Activated naive CD8-positive, alpha-beta T cell (primary cell): ENCODE measurements around the gene KCNRG.
A peak's percentile ranks its signal among the peaks of the same experiment; 100 is the strongest.

Source experiments
- H3K27ac Mint-ChIP-seq: one replicate; pipeline ENCODE4 v1.8.0; 2021; ENCODE audit warnings: mixed read lengths
- H3K27me3 Mint-ChIP-seq: one replicate; pipeline ENCODE4 v1.8.0; 2021; ENCODE audit warnings: mixed read lengths
- H3K36me3 Mint-ChIP-seq: one replicate; pipeline ENCODE4 v1.8.0; 2021; ENCODE audit warnings: mixed read lengths
- H3K4me1 Mint-ChIP-seq: one replicate; pipeline ENCODE4 v1.8.0; 2021; ENCODE audit warnings: low read depth, mixed read lengths
- H3K4me3 Mint-ChIP-seq: one replicate; pipeline ENCODE4 v1.8.0; 2021; ENCODE audit warnings: mild to moderate bottlenecking, mixed read lengths
- H3K9me3 Mint-ChIP-seq: one replicate; pipeline ENCODE4 v1.8.0; 2021; ENCODE audit warnings: low read depth, mixed read lengths

KCNRG gene

GRCh38 chr13:49996951-49997895, 18.0 kb upstream of the KCNRG start, which contains the start of gene TRIM13:
TSS of gene TRIM13 (plus strand) at chr13:49997042. CDS start at chr13:50011941, 14,899 bp downstream.
- Mint-ChIP-seq H3K27me3 (no peaks in the 10 kb centered on the region), H3K4me1 (peaks cover 47% of the 10 kb centered on the region)

GRCh38 chr13:49997955-49998354, 17.3 kb upstream of the KCNRG start:
- Mint-ChIP-seq H3K9me3 (no peaks in the 10 kb centered on the region), H3K27ac (peak overlapping the region; percentile 89)

More at GRCh38 chr13:49996951-49997895, 18.0 kb upstream of the KCNRG start, which contains the start of gene TRIM13:
- H3K27ac Mint-ChIP-seq: peak within 1 kb of the TSS; percentile 89
- peak within 1 kb of the TSS; percentile 92 for H3K4me3 Mint-ChIP-seq
- H3K9me3 Mint-ChIP-seq: no peaks in the 10 kb centered on the region
- peaks cover 4% of the 10 kb centered on the region for H3K36me3 Mint-ChIP-seq

GRCh38 chr13:49998714-49999624, 16.3 kb upstream of the KCNRG start:
- Mint-ChIP-seq H3K36me3 (peaks cover 4% of the 10 kb centered on the region), H3K27me3 (no peaks in the 10 kb centered on the region), H3K4me3 (peak overlapping the region; percentile 92), H3K27ac (no peak overlapping the region), H3K9me3 (no peaks in the 10 kb centered on the region), H3K4me1 (peaks cover 60% of the 10 kb centered on the region)

More at GRCh38 chr13:49997955-49998354, 17.3 kb upstream of the KCNRG start:
- Mint-ChIP-seq H3K4me3 (peak overlapping the region; percentile 92), H3K27me3 (no peaks in the 10 kb centered on the region), H3K4me1 (peaks cover 52% of the 10 kb centered on the region), H3K36me3 (peaks cover 4% of the 10 kb centered on the region)

GRCh38 chr13:50001287-50001686, 14.0 kb upstream of the KCNRG start:
- no peaks in the 10 kb centered on the region for H3K9me3 Mint-ChIP-seq
- no peak overlapping the region for H3K27ac Mint-ChIP-seq
- H3K4me3 Mint-ChIP-seq: no peak overlapping the region
- H3K36me3 Mint-ChIP-seq: peaks cover 4% of the 10 kb centered on the region
- no peaks in the 10 kb centered on the region for H3K27me3 Mint-ChIP-seq
- peaks cover 64% of the 10 kb centered on the region for H3K4me1 Mint-ChIP-seq

- Mint-ChIP-seq H3K9me3 (no peaks in the 10 kb centered on the region), H3K27ac (no peak overlapping the region)
These were observed 8.7 kb upstream of the KCNRG start for GRCh38 chr13:50006426-50007135.

GRCh38 chr13:50011461-50011860, 3.8 kb upstream of the KCNRG start:
- H3K27me3 Mint-ChIP-seq: no peaks in the 10 kb centered on the region

More at GRCh38 chr13:50006426-50007135, 8.7 kb upstream of the KCNRG start:
- no peak overlapping the region for H3K4me3 Mint-ChIP-seq
- H3K27me3 Mint-ChIP-seq: no peaks in the 10 kb centered on the region
- peaks cover 4% of the 10 kb centered on the region for H3K36me3 Mint-ChIP-seq
- peaks cover 36% of the 10 kb centered on the region for H3K4me1 Mint-ChIP-seq

GRCh38 chr13:50012396-50013169, 2.7 kb upstream of the KCNRG start:
- peaks cover 28% of the 10 kb centered on the region for H3K4me1 Mint-ChIP-seq
- no peaks in the 10 kb centered on the region for H3K27me3 Mint-ChIP-seq
- H3K36me3 Mint-ChIP-seq: peaks cover 20% of the 10 kb centered on the region
- no peak overlapping the region for H3K4me3 Mint-ChIP-seq
- no peak overlapping the region for H3K27ac Mint-ChIP-seq
- H3K9me3 Mint-ChIP-seq: peaks cover 3% of the 10 kb centered on the region

More at GRCh38 chr13:50011461-50011860, 3.8 kb upstream of the KCNRG start:
- peaks cover 20% of the 10 kb centered on the region for H3K36me3 Mint-ChIP-seq
- no peak overlapping the region for H3K4me3 Mint-ChIP-seq
- peaks cover 27% of the 10 kb centered on the region for H3K4me1 Mint-ChIP-seq
- peak overlapping the region; percentile 50 for H3K27ac Mint-ChIP-seq
- H3K9me3 Mint-ChIP-seq: peaks cover 3% of the 10 kb centered on the region

GRCh38 chr13:50014386-50014785, 858 bp upstream of the KCNRG start:
- H3K36me3 Mint-ChIP-seq: peaks cover 24% of the 10 kb centered on the region
- peaks cover 7% of the 10 kb centered on the region for H3K9me3 Mint-ChIP-seq
- H3K27ac Mint-ChIP-seq: no peak overlapping the region
- H3K4me3 Mint-ChIP-seq: no peak overlapping the region
- peaks cover 31% of the 10 kb centered on the region for H3K4me1 Mint-ChIP-seq
- no peaks in the 10 kb centered on the region for H3K27me3 Mint-ChIP-seq

- no peak overlapping the region for H3K27ac Mint-ChIP-seq
- no peaks in the 10 kb centered on the region for H3K27me3 Mint-ChIP-seq
- peaks cover 27% of the 10 kb centered on the region for H3K36me3 Mint-ChIP-seq
- peaks cover 7% of the 10 kb centered on the region for H3K9me3 Mint-ChIP-seq
- H3K4me3 Mint-ChIP-seq: no peak overlapping the region
- H3K4me1 Mint-ChIP-seq: peaks cover 31% of the 10 kb centered on the region
These were observed 506 bp downstream of the KCNRG start for GRCh38 chr13:50015750-50016149.

GRCh38 chr13:50016444-50016843, 1.2 kb downstream of the KCNRG start:
- peaks cover 27% of the 10 kb centered on the region for H3K4me1 Mint-ChIP-seq
- peaks cover 7% of the 10 kb centered on the region for H3K9me3 Mint-ChIP-seq
- H3K27ac Mint-ChIP-seq: no peak overlapping the region

GRCh38 chr13:50017819-50018218, 2.6 kb downstream of the KCNRG start:
- Mint-ChIP-seq H3K4me1 (peaks cover 20% of the 10 kb centered on the region), H3K36me3 (peaks cover 15% of the 10 kb centered on the region), H3K27ac (no peak overlapping the region), H3K27me3 (no peaks in the 10 kb centered on the region), H3K9me3 (peaks cover 4% of the 10 kb centered on the region), H3K4me3 (no peak overlapping the region)

More at GRCh38 chr13:50016444-50016843, 1.2 kb downstream of the KCNRG start:
- Mint-ChIP-seq H3K4me3 (no peak overlapping the region), H3K36me3 (peaks cover 25% of the 10 kb centered on the region), H3K27me3 (no peaks in the 10 kb centered on the region)

- no peaks in the 10 kb centered on the region for H3K4me1 Mint-ChIP-seq
These were observed 10.2 kb downstream of the KCNRG start for GRCh38 chr13:50025436-50025835.

GRCh38 chr13:50026788-50027473, 11.7 kb downstream of the KCNRG start:
- no peaks in the 10 kb centered on the region for H3K9me3 Mint-ChIP-seq
- no peak overlapping the region for H3K4me3 Mint-ChIP-seq
- no peak overlapping the region for H3K27ac Mint-ChIP-seq
- no peaks in the 10 kb centered on the region for H3K27me3 Mint-ChIP-seq
- no peaks in the 10 kb centered on the region for H3K4me1 Mint-ChIP-seq
- H3K36me3 Mint-ChIP-seq: peaks cover 5% of the 10 kb centered on the region

More at GRCh38 chr13:50025436-50025835, 10.2 kb downstream of the KCNRG start:
- Mint-ChIP-seq H3K27me3 (no peaks in the 10 kb centered on the region), H3K9me3 (no peaks in the 10 kb centered on the region), H3K4me3 (no peak overlapping the region), H3K36me3 (peaks cover 8% of the 10 kb centered on the region), H3K27ac (no peak overlapping the region)
